ENCODE data around the gene CC2D1A.
"Not testable (repeated sequence)": the region's sequence is repeated elsewhere in the genome, so short reads cannot be mapped to it uniquely, and the experiment has no call there.

DNA sequence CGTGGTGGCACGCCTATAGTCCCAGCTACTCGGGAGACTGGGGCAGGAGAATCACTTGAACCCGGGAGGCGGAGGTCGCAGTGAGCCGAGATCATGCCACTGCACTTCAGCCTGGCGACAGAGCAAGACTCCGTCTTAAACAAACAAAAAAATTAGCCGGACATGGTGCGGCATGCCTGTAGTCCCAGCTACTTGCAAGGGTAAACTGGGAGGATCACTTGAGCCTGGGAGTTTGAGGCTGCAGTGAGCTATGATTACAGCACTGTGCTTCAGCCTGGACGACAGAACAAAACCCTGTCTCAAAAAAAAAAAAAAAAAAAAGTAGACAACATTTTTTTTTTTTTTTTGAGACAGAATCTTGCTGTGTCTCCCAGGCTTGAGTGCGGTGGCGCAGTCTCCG lies 65.9 kb downstream of the CC2D1A start:
- TF ChIP-seq, protein P1, sequence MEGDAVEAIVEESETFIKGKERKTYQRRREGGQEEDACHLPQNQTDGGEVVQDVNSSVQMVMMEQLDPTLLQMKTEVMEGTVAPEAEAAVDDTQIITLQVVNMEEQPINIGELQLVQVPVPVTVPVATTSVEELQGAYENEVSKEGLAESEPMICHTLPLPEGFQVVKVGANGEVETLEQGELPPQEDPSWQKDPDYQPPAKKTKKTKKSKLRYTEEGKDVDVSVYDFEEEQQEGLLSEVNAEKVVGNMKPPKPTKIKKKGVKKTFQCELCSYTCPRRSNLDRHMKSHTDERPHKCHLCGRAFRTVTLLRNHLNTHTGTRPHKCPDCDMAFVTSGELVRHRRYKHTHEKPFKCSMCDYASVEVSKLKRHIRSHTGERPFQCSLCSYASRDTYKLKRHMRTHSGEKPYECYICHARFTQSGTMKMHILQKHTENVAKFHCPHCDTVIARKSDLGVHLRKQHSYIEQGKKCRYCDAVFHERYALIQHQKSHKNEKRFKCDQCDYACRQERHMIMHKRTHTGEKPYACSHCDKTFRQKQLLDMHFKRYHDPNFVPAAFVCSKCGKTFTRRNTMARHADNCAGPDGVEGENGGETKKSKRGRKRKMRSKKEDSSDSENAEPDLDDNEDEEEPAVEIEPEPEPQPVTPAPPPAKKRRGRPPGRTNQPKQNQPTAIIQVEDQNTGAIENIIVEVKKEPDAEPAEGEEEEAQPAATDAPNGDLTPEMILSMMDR (IDR thresholded peaks at IDR 0.05): not testable (repeated sequence)
- not testable (repeated sequence) for TF ChIP-seq POLR2A (IDR thresholded peaks at IDR 0.05)
